NAMALWA (cell line): ENCODE data around the gene STRA8.
"Not testable (repeated sequence)": the region's sequence is repeated elsewhere in the genome, so short reads cannot be mapped to it uniquely, and the experiment has no call there.

Experiments
- DNase-seq: peaks from one replicate; pipeline ENCODE4 v3.0.0-alpha.2; 2015; ENCODE audit warnings: low spot score

Gene STRA8

DNA sequence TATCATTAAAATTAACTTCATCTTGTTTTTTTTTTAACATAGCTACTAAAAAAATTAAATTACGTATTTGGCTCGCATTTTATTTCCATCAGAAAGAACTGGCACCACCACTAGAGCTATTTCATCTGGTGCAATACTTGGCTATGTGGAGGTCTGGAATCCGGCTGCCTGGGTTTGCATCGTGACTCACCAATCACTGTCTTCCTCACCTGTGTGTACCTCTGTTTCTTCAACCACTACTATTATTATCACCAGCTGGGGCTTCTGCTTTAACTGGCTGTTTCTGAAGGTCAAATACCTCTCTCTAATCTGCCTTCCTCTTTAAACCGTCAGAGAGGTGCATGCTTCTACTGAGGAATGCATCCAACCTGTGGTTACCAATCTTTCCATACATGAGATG is 28.8 kb upstream of the STRA8 start:
- no peak for DNase-seq

DNA sequence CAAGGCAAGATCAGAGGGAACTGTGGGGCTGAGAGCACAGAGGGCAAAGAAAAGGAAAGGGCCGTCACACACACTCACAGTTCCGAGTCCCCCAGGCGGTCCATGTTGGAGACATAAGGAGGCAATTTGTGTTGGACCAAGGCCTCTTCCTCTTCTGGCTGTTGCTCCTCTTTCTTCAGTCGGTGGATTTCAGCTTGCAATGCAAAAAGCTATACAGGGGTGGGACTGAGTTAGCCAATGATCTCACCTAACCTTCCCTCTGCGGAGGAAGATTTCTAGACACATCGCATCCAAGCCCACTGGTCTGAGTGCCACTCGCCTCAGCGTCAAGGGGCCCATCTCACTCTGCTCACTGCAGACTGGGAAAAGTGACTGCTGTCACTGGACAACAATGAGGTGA is 27.8 kb upstream of the STRA8 start:
- no peak for DNase-seq

DNA sequence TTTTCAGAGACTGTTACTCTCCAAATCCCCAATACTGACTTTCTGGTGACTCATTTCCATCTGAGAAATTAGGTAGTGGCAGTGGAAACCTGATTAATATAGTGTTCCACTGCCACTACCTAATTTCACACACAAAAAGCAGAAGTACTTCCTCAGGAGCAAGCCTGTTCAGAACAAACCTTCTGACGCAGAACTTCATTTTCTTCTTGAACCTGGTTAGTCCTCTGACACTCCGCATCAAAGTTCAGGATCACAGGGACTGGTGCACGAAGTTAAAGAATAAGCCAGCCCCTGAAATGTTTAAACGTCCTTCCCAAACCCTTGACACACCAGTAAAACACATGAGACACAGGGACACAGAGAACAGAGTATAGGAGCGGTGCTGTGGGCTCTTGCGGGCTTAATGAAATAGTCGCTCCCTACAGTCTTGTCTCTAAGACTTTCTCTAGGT is 26.7 kb upstream of the STRA8 start:
- DNase-seq: no peak

DNA sequence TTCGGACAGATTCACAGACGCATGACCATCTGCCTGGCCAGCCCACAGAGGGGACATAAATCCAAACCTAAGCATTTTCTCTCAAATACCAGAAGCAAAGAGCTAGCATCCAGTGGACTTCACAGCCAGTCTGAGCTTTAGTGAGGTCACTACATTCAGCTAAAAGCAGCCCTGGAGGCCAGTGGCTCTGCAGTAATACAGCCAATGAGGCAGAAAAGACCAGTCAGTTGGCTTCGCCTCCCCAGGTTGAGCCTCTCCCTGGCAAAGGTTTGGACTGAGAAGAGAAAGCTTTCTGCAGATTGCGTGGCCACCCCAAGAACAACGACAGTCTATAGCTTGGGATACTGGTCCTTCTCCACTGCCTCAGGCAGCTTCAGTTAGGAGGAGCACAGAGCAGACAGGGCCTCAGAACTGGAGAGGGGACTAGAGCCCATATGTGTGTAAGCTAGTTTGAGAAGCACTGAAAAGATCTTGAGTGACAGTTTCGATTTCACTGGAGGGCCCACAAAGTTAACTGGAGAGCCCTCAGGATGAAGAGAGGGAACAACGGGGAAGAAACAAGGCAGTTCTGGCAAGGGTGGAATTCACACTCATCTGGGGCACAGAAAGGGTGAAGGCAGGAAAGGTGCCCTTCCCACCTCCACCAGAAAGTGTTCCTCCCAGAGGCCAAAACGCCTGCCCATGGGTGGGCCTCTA is 26.1 kb upstream of the STRA8 start:
- DNase-seq: no peak

DNA sequence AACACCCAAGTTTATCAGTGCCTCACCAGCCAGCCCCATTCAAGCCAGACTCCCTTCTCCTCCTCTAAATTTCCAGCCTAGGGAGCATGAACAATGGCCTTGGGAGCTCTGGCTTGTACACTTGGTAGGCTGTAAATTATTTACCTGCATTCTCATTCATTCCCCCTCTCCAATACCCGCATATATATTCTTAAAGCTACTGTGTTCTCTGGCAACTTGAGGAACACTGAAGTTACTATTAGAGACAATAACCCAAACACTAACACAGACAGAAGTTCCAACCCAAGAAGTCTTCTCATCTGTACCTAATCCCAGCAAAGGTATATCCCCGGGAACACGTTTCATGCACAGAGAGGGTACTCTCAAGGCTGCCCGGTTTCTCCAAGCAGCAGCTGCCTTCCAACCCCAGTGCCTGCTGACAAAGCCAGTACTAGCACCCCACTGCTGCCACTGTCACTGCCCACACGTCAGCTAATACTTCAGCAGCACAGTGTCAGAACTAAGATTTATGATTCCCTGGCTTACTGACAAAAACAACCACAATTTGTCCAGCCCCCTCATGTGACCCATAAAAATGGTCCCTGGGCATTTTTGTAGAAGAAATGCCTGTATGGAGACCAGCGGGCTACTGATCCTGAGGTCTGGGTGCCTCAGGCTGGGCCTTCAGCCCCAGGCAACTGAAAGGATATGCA is 25.4 kb upstream of the STRA8 start:
- DNase-seq: no peak

DNA sequence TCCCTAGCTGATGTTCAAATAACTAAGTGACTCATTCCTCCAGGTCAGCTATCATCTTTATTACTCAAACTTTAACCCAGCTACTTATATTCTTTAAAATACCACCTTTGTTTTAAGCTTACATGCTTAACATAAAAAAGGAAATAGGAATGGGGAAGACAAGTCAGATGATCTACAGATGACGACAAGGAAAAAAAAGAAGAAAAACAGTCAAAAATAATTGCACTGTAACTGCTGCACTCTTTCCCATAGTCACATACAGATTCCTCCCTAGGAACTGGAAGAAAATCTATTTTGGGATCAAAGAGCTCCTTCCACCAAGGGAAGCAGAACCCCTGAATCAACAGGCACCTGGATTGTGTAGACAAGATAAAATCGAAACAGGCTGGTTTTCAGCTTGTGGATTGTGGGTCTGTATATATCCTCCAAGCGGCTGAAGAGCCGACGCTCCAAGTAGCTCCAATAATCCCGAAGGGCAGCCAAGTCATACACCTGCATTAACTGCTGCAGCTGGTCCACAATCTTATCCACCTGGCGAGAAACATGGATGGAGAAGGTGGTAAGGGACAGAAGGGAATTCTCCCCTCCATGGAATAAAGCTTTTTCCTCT is 24.3 kb upstream of the STRA8 start:
- no peak for DNase-seq

DNA sequence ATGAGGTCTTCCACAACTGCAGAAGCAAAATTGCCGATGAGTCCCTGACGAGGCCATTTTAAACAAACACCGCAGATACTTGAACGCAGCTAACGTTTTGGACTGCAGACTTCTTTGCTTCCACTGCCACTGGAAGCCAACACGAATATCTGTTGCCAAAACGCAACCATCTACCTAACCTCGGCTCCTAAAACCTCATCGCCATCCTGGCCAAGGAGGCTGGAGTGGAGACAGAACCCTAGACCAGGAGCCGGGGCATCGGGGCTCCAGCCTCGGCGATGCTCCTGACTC is 22.8 kb upstream of the STRA8 start:
- peak; percentile 73 for DNase-seq

DNA sequence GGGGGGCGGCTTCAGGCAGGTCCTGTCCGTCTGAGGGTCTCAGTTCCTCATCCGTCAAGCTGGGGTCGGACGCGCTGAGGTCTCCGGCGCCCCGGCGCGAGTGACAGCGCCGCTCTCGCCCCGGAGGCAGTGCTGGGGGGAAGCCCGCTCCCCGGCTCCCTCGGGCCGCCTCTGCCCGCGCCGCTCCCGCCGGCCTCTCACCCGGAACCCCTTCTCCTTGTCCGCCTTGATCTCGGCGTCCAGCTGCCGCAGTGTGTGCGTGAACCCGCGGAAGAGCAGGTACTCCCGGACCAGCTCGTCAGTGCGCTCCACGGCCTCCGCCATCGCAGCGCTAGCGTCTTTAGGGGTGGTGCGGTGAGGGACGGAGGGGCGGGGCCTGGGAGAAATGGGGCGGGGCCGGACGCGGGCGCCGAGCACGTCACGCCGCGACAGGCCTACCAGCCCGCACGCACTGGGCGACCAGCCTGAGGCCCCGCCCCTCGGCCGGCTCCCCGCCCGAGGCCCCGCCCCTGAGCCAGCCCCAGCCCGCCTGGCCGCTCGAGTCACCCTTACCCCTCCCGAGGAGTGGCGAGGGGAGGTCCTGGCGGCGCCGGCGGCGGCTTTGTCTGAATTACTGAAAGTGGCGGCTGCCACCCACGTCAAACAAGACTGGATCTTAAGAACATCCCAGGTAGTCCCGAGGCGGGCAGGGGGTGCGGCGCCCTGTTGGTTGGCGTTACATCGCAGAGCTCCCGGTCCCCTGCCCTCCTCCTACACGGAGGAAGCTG is 22.3 kb upstream of the STRA8 start, which contains the start of gene WDR91:
Gene WDR91, minus strand, starts transcription at position 348 of the 767 bp plus-strand sequence. Its CDS starts 24 bp downstream, at position 324.
- DNase-seq: peak; percentile 96

DNA sequence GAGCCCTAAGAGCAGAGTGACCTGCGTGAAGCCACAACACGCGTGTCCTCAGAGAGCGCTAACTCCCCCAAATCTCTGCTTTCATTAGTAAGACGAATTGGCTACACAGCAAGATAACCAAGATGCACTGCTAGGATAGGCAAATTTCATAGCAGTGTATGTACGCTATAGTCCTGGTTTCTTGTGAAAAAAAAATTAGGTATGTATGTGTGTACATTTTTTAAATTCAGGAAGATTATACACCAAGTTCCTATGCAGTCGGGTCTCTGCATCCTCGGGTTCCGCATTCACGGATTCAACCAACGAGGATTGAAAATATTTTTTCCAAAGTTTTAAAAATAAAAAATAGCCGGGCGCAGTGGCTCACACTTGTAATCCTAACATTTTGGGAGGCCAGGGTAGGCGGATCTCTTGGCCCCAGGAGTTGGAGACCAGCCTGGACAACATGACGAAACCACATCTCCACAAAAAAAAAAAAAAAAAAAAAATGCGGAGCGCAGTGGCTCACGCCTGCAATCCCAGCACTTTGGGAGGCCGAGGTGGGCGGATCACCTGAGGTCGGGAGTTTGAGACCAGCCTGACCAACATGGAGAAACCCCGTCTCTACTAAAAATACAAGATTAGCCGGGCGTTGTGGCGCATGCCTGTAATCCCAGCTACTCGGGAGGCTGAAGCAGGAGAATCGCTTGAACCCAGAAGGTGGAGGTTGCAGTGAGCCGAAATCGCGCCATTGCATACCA is 21.5 kb upstream of the STRA8 start:
- DNase-seq: not testable (repeated sequence)

DNA sequence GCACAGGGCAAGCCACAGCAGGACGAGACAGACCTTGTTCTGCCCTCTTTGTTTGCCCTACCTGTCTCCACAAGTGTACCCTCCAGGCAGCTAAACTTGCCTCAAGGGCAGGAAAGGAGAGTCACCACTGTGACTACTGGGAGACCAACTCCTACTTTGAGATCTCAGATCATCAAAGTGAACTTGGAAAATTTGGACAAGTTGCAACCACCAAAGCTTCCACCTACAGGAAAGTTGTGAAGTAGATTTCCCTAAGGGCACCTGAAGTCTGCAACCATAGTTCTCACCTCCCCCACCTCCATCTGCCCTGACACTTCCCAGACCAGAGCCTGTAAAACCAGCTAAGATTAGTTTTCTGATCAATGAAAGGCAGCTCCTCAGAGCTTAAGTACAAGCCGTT is 19.8 kb upstream of the STRA8 start:
- no peak for DNase-seq

DNA sequence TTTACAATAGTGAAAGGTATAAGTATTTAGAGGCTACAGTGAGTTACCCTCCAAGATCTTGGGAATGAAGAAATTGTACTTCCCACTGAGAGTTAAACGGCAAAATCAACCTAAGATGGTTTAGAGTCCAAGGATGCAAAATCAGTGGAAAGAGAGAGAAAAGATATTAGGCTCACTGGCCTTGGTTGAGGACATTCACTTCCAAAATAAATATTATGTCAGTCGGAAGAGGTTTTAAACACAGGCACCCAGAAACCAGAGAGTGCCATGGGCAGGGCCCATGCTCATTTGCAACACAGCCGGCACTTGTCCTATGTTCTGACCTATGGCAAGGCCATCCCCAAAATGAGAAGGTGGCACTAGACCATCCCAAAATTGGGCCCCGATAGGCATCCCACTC is 18.5 kb upstream of the STRA8 start:
- DNase-seq: no peak

DNA sequence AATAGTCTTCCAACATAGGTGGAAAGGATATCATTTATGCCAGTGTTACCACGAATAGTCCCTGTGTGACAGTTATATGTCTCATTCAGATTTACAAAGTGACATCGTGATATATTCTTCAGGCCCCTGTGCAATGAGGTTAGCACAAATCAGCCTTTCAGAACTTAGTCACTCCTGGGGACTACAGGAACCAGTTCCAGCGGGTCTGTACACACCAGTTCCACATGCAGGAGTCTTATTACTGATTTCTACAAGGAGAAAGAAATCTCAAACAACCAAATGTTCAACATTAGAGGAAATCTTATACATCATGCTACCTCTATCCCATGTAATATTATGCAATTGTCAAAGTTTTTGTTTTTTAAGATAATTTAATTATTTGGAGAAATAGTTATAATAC is 17.9 kb upstream of the STRA8 start:
- no peak for DNase-seq

DNA sequence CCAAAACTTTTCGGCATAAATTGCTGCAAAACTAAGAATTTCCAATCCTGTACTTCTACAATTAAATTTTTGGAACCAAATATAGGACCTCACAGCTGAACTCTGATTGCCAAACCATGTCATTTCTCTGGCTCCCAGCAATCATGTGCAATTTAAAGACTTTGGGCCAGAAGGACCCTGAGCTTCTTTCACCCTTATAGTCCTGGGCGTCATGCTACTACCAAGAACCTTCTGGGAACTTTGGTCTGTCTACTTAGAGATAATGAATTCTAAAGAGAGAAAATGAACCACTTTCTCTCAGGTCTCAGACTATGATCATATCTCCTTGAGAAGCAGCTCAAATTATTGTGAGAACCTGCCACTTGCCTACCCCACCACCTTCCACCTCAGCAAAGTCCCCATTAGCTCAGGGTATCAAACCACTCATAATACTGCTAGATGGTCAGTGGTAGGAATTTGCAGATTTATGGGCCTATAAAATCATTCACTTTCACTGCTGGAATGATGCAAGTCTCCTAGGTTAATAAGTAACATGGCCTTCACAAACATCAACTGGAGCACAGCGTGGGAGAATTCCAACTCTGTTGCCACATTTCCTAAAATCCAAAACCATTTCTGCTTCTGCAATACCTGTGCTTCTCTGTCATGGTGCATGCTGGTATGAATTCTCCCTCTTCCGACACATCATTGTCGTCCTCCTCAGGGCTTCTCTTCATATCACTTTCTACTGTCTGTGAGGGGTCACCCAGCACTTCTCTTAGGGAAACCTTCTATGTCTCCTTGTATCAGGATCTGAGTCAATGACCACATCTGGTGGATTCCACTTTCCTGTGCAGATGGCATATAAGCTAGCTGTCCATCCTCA is 15.8 kb upstream of the STRA8 start:
- no peak for DNase-seq

DNA sequence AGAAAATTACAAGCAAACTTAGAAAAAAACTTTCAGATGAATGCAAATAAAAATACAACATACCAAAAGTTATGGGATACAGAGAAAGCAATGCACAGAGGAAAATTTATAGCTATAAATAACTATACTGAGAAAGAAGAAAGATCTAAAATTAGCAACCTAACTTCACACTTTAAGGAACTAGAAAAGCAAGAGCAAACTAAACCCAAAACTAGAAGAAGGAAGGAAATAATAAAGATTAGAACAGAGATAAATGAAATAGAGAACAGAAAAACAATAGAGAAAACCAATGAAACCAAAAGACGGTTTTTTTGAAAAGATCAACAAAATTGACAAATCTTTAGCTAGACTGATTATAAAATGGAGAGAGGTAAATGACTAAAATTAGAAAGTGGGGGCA is 9.6 kb upstream of the STRA8 start:
- no peak for DNase-seq

DNA sequence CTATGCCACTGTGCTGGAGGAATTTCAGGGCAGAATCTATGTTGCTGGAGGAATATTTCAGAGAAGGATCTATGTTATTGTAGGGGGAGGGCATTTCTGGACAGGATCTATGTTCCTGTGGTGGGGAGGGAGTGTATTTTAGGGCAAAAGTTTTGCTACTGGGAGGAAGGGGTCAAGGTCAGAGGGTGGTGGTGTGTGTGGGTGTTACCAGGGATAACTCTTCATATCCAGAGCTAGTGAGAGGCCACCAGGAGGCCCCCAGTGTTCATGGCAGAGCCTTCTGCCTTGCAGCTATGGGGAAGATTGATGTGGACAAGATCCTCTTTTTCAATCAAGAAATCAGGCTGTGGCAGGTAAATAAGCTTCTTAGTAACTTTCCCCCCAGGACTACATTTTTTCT is 2.0 kb upstream of the STRA8 start:
- no peak for DNase-seq

DNA sequence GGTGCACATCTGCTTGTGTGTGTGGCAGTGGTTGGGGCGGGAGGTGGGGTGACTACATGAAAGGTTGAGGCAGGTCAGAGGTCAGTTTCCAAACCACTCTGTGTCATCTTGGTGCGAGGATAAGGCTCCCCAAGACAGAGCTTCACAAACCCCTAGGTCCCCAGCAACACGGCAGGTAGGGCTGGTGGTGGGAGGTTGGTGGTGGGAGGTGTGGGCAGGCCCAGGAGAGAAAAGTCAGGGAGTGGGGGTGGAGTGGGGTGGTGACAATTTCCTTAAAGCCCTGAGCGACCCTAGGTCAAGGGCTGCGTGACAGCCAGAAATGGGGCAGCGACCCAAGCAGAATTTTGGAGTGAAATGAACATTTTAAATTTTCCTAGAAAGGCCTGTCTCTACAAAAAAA is 1.6 kb upstream of the STRA8 start:
- DNase-seq: no peak

DNA sequence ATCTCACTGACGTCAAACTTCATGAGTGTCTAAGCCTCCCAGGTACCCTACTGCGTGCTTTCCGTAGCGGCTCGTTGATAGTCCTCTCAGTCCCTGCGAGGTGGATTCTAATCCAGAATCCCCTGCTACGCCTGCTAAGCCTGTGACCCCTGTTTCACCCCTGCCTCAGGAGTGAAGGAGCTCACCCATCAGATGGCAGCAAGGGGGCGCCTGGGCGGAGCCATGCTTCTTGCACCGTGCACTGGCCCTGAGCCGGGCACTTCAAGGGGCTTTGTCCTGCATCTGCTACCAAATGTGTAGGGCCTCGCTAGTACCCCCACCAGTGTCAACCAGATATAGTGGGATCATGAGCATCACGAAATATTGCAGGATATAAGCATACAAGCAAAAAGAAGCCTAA is 918 bp upstream of the STRA8 start:
- peak; percentile 43 for DNase-seq

DNA sequence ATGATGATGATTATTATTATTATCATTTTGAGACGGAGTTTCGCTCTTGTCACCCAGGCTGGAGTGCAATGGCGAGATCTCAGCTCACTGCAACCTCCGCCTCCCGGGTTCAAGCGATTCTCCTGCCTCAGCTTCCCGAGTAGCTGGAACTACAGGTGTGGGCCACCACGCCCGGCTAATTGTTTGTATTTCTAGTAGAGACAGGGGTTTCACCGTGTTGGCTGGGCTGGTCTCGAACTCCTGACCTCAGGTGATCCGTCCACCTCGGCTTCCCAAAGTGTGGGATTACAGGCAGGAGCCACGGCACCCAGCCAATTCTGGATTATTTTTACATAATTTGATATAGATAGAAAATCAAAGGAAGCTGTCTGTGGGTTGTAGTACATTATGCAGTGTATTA is 457 bp downstream of the STRA8 start:
- not testable (repeated sequence) for DNase-seq

DNA sequence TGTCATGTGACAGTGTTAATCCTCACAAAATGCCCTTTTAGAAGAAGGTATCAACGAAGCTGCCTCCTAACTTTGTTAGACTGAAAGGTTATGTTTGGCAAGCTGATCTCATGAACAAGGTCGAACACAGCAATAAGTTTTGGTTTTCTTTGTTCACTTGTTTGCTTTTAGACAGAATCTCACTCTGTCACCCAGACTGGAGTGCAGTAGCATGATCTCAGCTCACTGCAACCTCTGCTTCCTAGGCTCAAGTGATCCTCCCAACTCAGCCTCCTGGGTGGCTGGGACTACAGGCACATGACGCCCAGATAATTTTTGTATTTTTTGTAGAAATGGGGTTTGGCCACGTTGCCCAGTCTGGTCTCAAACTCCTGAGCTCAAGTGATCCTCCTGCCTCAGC is 1.1 kb downstream of the STRA8 start:
- DNase-seq: no peak

DNA sequence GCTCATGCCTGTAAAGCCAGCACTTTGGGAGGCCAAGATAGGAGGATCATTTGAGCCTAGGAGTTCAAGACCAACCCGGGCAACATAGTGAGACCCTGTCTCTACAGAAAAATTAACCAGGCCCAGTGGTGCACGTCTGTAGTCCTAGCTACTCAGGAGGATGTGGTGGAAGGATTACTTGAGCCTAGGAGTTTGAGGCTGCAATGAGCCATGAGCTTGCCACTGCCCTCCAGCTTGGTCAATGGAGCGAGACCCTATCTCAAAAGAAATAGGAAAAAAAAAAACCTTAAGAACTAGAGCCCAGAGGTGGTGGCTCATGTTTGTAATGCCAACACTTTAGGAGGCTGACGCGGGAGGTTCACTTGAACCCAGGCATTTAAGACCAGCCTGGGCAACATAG is 2.2 kb downstream of the STRA8 start:
- no peak for DNase-seq

DNA sequence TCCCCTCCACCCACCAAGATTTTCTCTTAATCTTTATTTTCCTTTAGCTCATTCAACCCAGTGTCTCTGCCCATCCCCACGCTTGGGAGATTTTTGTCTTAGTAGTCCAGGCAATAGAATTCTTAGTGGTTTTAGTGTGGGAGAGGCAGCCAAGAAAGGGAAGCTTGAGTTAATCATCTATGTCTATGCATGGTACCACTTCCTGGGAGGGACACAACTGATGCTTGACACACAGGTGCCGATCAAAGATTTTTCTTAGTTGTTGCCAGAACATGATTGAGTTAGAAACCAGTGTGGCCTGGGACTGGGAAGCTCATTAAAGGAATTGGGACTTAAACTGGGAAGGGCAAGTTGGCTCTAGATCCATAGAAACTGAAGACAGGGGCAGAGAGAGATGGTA is 3.1 kb downstream of the STRA8 start:
- DNase-seq: no peak
